Mucosa of descending colon (tissue), 3 donors: ENCODE data around the gene B9D1. TPM values are rescaled to one million over a fixed set of nuclear protein-coding genes. Genes with fewer than 3 reads are reported as not detected.
A peak's percentile ranks its signal among the peaks of the same experiment; 100 is the strongest.

Experiments
- ATAC-seq: fragments of 200-7000 bp; cut with Tn5 transposase; one replicate; pipeline ENCODE4 v1.9.1; 2020; ENCODE audit warnings: mild to moderate bottlenecking, moderate library complexity
- DNase-seq, 3 donors: peaks; one replicate each; pipeline ENCODE4 v3.0.0-alpha.2; 2020
- H3K36me3 ChIP-seq: fragments of 200-600 bp; one replicate; pipeline ENCODE4 v1.8.0; 2021; ENCODE audit warnings: low read depth, mild to moderate bottlenecking
- H3K4me1 ChIP-seq: fragments of 200-600 bp; one replicate; pipeline ENCODE4 v1.8.0; 2021; ENCODE audit warnings: low read depth, mild to moderate bottlenecking
- H3K4me3 ChIP-seq: fragments of 200-600 bp; one replicate; pipeline ENCODE4 v1.8.0; 2021; ENCODE audit warnings: mild to moderate bottlenecking
- H3K9me3 ChIP-seq: fragments of 200-600 bp; one replicate; pipeline ENCODE4 v1.8.0; 2021; ENCODE audit warnings: mild to moderate bottlenecking
- intact Hi-C, 2 donors: fragments of 100-400 bp; cut with DNase I in 1 of 2; cut with micrococcal nuclease in 1 of 2; formaldehyde crosslinking; loops; one replicate each; pipeline versions ENCODE4 v1.11.0 to v1.11.1; 2022; cut with DNase I, micrococcal nuclease
- total RNA-seq, 3 donors: library from RNA; stranded (reverse); fragmentation: NEBNext Ultra II Directional in 2 of 3; extraction: Animal tissue kit (Norgen Biotek cat#: 25700) in 2 of 3; gene quantifications; one replicate each; pipeline versions ENCODE4 v1.2.1 to v1.2.4, GENCODE V29; 2021 to 2023
- TF ChIP-seq, protein P1 (sequence below): fragments of 200-600 bp; IDR thresholded peaks from one replicate; pipeline ENCODE4 v1.8.0; 2022; ENCODE audit warnings: antibody characterized with exemption, mild to moderate bottlenecking
- donor health status: DM: no; HTN: no; CAD: no; lungs with moderate emphysema.
- donor health status: DM: no; HTN: no; CAD: no.
- donor health status: DM: no; HTN: yes; CAD: no.

Gene B9D1
- total RNA-seq, 3 donors from 2014 or later: 5.1 to 11.8 (median 10.7) TPM

DNA sequence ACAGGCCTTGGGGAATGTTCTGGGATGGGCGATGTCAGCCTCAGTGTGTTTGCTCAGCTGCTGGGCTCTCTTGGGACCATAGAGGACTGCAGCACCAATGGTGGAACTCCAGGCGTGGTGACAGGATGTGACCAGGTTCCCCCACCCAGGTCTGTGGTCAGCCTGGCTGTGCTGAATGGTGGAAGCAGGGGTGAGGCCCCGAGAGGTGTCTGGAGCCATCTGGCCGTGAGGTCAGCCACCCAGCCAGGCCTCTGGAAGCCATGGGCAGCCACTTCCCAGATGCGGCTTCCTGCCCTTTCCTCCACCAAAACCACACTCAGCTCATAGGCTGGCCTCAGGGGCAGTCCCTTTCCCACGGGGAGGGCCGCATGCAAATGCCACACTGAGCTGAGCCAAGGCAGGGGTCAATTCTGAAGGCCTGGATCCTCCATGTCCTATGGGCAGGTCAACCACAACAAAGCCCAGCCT lies 8.0 kb upstream of the B9D1 start:
- intact Hi-C loops: no loop called here
- no peak overlapping the region for H3K4me3 ChIP-seq
- ATAC-seq (peak; percentile 15), DNase-seq (no peak)
- TF ChIP-seq, protein P1, sequence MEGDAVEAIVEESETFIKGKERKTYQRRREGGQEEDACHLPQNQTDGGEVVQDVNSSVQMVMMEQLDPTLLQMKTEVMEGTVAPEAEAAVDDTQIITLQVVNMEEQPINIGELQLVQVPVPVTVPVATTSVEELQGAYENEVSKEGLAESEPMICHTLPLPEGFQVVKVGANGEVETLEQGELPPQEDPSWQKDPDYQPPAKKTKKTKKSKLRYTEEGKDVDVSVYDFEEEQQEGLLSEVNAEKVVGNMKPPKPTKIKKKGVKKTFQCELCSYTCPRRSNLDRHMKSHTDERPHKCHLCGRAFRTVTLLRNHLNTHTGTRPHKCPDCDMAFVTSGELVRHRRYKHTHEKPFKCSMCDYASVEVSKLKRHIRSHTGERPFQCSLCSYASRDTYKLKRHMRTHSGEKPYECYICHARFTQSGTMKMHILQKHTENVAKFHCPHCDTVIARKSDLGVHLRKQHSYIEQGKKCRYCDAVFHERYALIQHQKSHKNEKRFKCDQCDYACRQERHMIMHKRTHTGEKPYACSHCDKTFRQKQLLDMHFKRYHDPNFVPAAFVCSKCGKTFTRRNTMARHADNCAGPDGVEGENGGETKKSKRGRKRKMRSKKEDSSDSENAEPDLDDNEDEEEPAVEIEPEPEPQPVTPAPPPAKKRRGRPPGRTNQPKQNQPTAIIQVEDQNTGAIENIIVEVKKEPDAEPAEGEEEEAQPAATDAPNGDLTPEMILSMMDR: no peak
- no peaks in the 10 kb centered on the region for H3K36me3 ChIP-seq
- no peaks in the 10 kb centered on the region for H3K9me3 ChIP-seq
- H3K4me1 ChIP-seq: peaks cover 8% of the 10 kb centered on the region

DNA sequence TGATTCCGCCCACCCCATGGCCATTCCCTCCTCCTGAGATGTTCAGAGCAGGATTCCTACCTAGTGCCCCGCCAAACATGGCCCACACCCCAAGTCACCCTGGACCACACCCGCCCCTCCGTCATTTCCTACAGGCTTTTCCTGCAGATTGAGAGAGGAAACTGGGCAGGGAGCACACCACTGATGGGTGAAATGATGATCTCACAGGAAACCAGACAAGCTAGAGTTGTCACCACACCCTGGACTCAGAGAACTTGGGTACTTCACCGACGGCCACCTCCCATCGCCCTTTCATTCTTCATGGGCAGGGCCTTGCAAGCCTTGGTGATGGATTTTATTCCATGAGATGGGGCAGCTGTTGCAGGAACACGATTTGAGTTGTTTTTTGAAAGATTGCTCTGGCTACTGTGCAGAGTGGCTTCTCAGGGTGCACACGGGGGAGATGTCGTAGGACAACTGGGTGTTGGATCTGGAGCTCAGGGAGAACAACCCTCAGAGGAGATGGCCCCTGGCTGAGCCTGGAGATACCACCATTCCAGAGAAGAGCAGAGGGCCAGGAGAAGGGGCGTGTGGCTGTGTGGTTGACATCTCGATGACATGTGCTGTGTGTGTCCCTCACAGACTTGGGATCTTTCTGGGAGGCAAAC lies 7.4 kb upstream of the B9D1 start:
- Histone ChIP-seq H3K4me1 (peaks cover 8% of the 10 kb centered on the region), H3K36me3 (no peaks in the 10 kb centered on the region), H3K4me3 (no peak overlapping the region), H3K9me3 (no peaks in the 10 kb centered on the region)
- DNase-seq (peak in 1 of 3 donors; percentile 60), ATAC-seq (peak; percentile 75)
- TF ChIP-seq, protein P1: no peak
- intact Hi-C loops: loop anchor here (10.0 kb wide), 1 partner anchor 395 kb away; no protein-coding TSS in a partner anchor

DNA sequence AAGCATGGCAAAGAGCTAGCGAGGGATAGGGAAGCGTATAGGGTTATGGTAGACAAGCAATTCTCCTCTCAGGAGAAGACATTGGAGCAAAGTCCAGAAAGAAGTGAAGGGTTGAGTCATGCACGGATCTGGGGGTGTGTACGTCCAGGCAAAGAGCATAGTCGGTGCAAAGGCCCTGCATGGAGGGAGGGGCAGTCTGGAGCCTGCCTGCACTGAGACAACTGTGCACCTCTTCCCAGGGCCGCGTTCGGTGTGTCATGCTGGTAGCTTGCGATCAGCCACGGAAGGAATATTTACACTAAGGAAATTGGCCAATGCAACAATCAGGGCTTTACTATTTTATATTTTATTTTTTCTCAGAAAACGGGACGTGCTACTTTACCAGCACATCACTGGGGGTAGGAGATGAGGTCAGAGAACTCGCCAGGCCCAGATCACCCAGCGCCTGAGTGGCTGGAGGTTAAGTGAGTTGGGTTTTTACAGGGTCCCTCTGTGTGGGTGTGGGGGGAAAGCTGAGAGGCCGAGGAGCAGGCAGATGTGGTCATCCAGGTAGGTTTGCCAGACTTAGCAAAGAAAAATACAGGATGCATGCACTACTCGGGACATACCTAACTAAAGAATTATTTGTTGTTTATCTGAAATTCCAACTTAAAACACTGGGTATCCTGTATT lies 6.7 kb upstream of the B9D1 start:
- ATAC-seq (peak; percentile 89), DNase-seq (peak in 2 of 3 donors; percentile 48 to 68)
- H3K4me1 ChIP-seq: peaks cover 8% of the 10 kb centered on the region
- no peak overlapping the region for H3K4me3 ChIP-seq
- no peaks in the 10 kb centered on the region for H3K36me3 ChIP-seq
- TF ChIP-seq, protein P1: no peak
- intact Hi-C loops: loop anchor here (10.0 kb wide), 1 partner anchor 396 kb away; no protein-coding TSS in a partner anchor
- no peaks in the 10 kb centered on the region for H3K9me3 ChIP-seq

DNA sequence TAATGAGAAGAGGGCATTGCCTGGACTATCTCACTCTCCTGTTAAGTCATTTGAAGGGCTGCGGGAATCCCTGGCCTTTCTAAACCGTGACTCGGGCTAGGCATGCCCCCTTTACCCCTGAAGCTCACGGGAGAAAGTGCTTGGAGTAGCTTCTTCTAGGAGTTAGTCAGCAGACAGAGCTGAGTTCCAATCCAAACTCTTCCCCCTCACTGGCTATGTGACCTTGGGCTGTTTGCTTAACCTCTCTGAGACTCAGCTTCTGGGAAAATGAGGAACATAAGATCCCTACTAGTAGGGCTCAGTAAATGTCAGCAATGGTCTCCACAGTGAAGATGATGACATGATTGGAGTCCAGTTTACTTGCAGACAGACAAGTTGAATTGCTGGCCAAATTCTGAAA lies 5.7 kb upstream of the B9D1 start:
- no peaks in the 10 kb centered on the region for H3K36me3 ChIP-seq
- H3K9me3 ChIP-seq: no peaks in the 10 kb centered on the region
- no peak for ATAC-seq
- intact Hi-C loops: loop anchor here (10.0 kb wide), 1 partner anchor 397 kb away; no protein-coding TSS in a partner anchor
- peaks cover 8% of the 10 kb centered on the region for H3K4me1 ChIP-seq
- no peak for DNase-seq
- H3K4me3 ChIP-seq: no peak overlapping the region
- TF ChIP-seq, protein P1: no peak

DNA sequence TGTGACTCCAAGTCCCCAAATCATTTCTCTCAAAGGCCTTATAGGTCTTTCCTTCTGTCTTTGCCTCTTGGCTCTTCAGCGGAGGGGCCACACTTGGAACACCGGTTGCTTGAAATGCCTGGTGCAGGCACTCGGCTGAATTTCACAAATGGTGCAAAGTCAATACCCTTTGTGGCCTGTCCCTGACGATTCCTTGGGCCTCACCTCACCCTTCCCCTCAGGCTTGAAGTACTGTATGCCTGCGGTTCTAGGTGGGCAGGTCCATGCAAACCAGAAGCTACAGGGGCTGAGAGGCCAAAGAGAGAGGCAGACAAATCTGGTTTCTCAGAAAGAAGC lies 4.1 kb upstream of the B9D1 start:
- intact Hi-C loops: loop anchor here (10.0 kb wide), 1 partner anchor 398 kb away; no protein-coding TSS in a partner anchor
- no peak for ATAC-seq
- H3K9me3 ChIP-seq: no peaks in the 10 kb centered on the region
- no peak overlapping the region for H3K4me3 ChIP-seq
- TF ChIP-seq, protein P1: no peak
- DNase-seq: no peak
- H3K4me1 ChIP-seq: peaks cover 16% of the 10 kb centered on the region
- H3K36me3 ChIP-seq: no peaks in the 10 kb centered on the region
